Measurements from ENCODE around the gene FAF1. TPM values are rescaled to one million over a fixed set of nuclear protein-coding genes. Genes with fewer than 3 reads are reported as not detected.

The FAF1 gene
- total RNA-seq, 1 experiment from 2014 or later: 14.7 TPM

GRCh38 chr1:50508040-50508586 is 452.0 kb downstream of the FAF1 start:
- no peak overlapping the region for H3K27ac ChIP-seq (ENCODE audit: low read length)
- no peaks in the 10 kb centered on the region for H3K4me1 ChIP-seq (ENCODE audit: insufficient read depth, low read length)
- H3K9ac ChIP-seq (ENCODE audit: low read length): no peak overlapping the region
- POLR2A ChIA-PET (ENCODE audit: unreplicated experiment): no interaction called here
- no peaks in the 10 kb centered on the region for H3K27me3 ChIP-seq (ENCODE audit: low read length)
- H3K36me3 ChIP-seq (ENCODE audit: low read depth, low read length): no peaks in the 10 kb centered on the region
- DNase-seq (no peak), ATAC-seq (no peak)
- no peak overlapping the region for H2AFZ ChIP-seq (ENCODE audit: low read length)
- H3K4me2 ChIP-seq (ENCODE audit: low read length): no peak overlapping the region
- TF ChIP-seq CTCF (conservative IDR thresholded peaks at IDR 0.05; ENCODE audit: low read depth, low read length) (no peak), EZH2 (IDR thresholded peaks at IDR 0.05; ENCODE audit: low read length, unreplicated experiment) (no peak), EZH2phosphoT487 (IDR thresholded peaks at IDR 0.05; ENCODE audit: borderline replicate concordance, low read length) (no peak)
- H3F3A ChIP-seq (ENCODE audit: low read length, unreplicated experiment): no peaks in the 10 kb centered on the region
- intact Hi-C loops (cut with micrococcal nuclease): no loop called here
- H3K79me2 ChIP-seq (ENCODE audit: low read length): no peaks in the 10 kb centered on the region
- H3K4me3 ChIP-seq (ENCODE audit: low read length): no peak overlapping the region
- BruUV-seq (replicated peaks): no TSS peak
- no peaks in the 10 kb centered on the region for H3K9me2 ChIP-seq (replicated peaks; ENCODE audit: low read length)
- H4K20me1 ChIP-seq (ENCODE audit: low read length): no peaks in the 10 kb centered on the region
- CTCF ChIA-PET: no interaction called here
- H3K9me3 ChIP-seq (ENCODE audit: low read length): no peaks in the 10 kb centered on the region

- Histone ChIP-seq H3K9me2 (replicated peaks; ENCODE audit: low read length) (no peaks in the 10 kb centered on the region), H3F3A (ENCODE audit: low read length, unreplicated experiment) (no peaks in the 10 kb centered on the region), H3K36me3 (ENCODE audit: low read depth, low read length) (no peaks in the 10 kb centered on the region), H3K79me2 (ENCODE audit: low read length) (no peaks in the 10 kb centered on the region), H2AFZ (ENCODE audit: low read length) (no peak overlapping the region), H4K20me1 (ENCODE audit: low read length) (no peaks in the 10 kb centered on the region), H3K9ac (ENCODE audit: low read length) (no peak overlapping the region), H3K27me3 (ENCODE audit: low read length) (no peaks in the 10 kb centered on the region), H3K4me3 (ENCODE audit: low read length) (no peak overlapping the region), H3K4me2 (ENCODE audit: low read length) (no peak overlapping the region), H3K4me1 (ENCODE audit: insufficient read depth, low read length) (no peaks in the 10 kb centered on the region), H3K9me3 (ENCODE audit: low read length) (no peaks in the 10 kb centered on the region), H3K27ac (ENCODE audit: low read length) (no peak overlapping the region)
- ATAC-seq (no peak), DNase-seq (no peak)
- ChIA-PET POLR2A (ENCODE audit: unreplicated experiment) (no interaction called here), CTCF (no interaction called here)
- intact Hi-C loops (cut with micrococcal nuclease): no loop called here
- no TSS peak for BruUV-seq (replicated peaks)
- no peak for TF ChIP-seq CTCF (conservative IDR thresholded peaks at IDR 0.05; ENCODE audit: low read depth, low read length)
- no peak for TF ChIP-seq EZH2 (IDR thresholded peaks at IDR 0.05; ENCODE audit: low read length, unreplicated experiment)
- no peak for TF ChIP-seq EZH2phosphoT487 (IDR thresholded peaks at IDR 0.05; ENCODE audit: borderline replicate concordance, low read length)
These were observed 454.6 kb downstream of the FAF1 start for GRCh38 chr1:50505427-50505826.

- intact Hi-C loops (cut with micrococcal nuclease): no loop called here
- no peak for ATAC-seq
These were observed 456.6 kb downstream of the FAF1 start for GRCh38 chr1:50503515-50503914.

More at GRCh38 chr1:50503515-50503914, 456.6 kb downstream of the FAF1 start:
- H3F3A ChIP-seq (ENCODE audit: low read length, unreplicated experiment): no peaks in the 10 kb centered on the region
- ChIA-PET CTCF (no interaction called here), POLR2A (ENCODE audit: unreplicated experiment) (no interaction called here)
- no peak overlapping the region for H3K27ac ChIP-seq (ENCODE audit: low read length)
- TF ChIP-seq EZH2phosphoT487 (IDR thresholded peaks at IDR 0.05; ENCODE audit: borderline replicate concordance, low read length): no peak
- no peak for TF ChIP-seq CTCF (conservative IDR thresholded peaks at IDR 0.05; ENCODE audit: low read depth, low read length)
- no peak for TF ChIP-seq EZH2 (IDR thresholded peaks at IDR 0.05; ENCODE audit: low read length, unreplicated experiment)
- no peaks in the 10 kb centered on the region for H3K79me2 ChIP-seq (ENCODE audit: low read length)
- BruUV-seq (replicated peaks): no TSS peak
- H3K27me3 ChIP-seq (ENCODE audit: low read length): no peaks in the 10 kb centered on the region
- no peak for DNase-seq
- H3K9me2 ChIP-seq (replicated peaks; ENCODE audit: low read length): no peaks in the 10 kb centered on the region
- no peaks in the 10 kb centered on the region for H4K20me1 ChIP-seq (ENCODE audit: low read length)
- no peak overlapping the region for H2AFZ ChIP-seq (ENCODE audit: low read length)
- no peak overlapping the region for H3K4me3 ChIP-seq (ENCODE audit: low read length)
- H3K9me3 ChIP-seq (ENCODE audit: low read length): no peaks in the 10 kb centered on the region
- H3K36me3 ChIP-seq (ENCODE audit: low read depth, low read length): no peaks in the 10 kb centered on the region
- no peak overlapping the region for H3K9ac ChIP-seq (ENCODE audit: low read length)
- H3K4me1 ChIP-seq (ENCODE audit: insufficient read depth, low read length): no peaks in the 10 kb centered on the region
- H3K4me2 ChIP-seq (ENCODE audit: low read length): no peak overlapping the region

Measured in PC-3 (cell line).